GM23248 (cell line): ENCODE results near the gene LRCOL1. TPM values are rescaled to one million over a fixed set of nuclear protein-coding genes. Genes with fewer than 3 reads are reported as not detected.

ENCODE experiments used
- DNase-seq: peaks from one replicate; pipeline ENCODE4 v3.0.0-alpha.2; 2015
- H2AFZ ChIP-seq: fragments of 200-600 bp; sonication (generic); 2 replicates; pipeline ENCODE4 v1.6.1; 2016; ENCODE audit warnings: antibody characterized with exemption
- H3F3A ChIP-seq: fragments of 200-600 bp; sonication (generic); 2 replicates; pipeline ENCODE4 v1.6.1; 2016; ENCODE audit warnings: mild to moderate bottlenecking, antibody characterized with exemption, mixed run types; ENCODE audit not compliant: insufficient read depth
- H3K27ac ChIP-seq: fragments of 200-600 bp; sonication (generic); 2 replicates; pipeline ENCODE4 v1.5.1; 2016; ENCODE audit warnings: mild to moderate bottlenecking
- H3K27me3 ChIP-seq: fragments of 200-600 bp; sonication (generic); replicated peaks from 2 replicates; pipeline ENCODE4 v1.6.1; 2016; ENCODE audit warnings: mild to moderate bottlenecking; ENCODE audit not compliant: insufficient read depth
- H3K36me3 ChIP-seq: fragments of 200-600 bp; sonication (generic); 2 replicates; pipeline ENCODE4 v1.6.1; 2016; ENCODE audit warnings: low read depth, mild to moderate bottlenecking
- H3K4me1 ChIP-seq: fragments of 200-600 bp; sonication (generic); 2 replicates; pipeline ENCODE4 v1.6.1; 2016; ENCODE audit warnings: mild to moderate bottlenecking; ENCODE audit not compliant: insufficient read depth
- H3K4me2 ChIP-seq: fragments of 200-600 bp; sonication (generic); one replicate; pipeline ENCODE4 v1.6.1; 2016; ENCODE audit warnings: mild to moderate bottlenecking; ENCODE audit not compliant: unreplicated experiment
- H3K4me3 ChIP-seq: fragments of 200-600 bp; sonication (generic); 2 replicates; pipeline ENCODE4 v1.5.1; 2016; ENCODE audit warnings: mild to moderate bottlenecking
- H3K79me2 ChIP-seq: fragments of 200-600 bp; sonication (generic); 2 replicates; pipeline ENCODE4 v1.6.1; 2016; ENCODE audit warnings: mild to moderate bottlenecking; ENCODE audit not compliant: insufficient read depth
- H3K9ac ChIP-seq: fragments of 200-600 bp; sonication (generic); 2 replicates; pipeline ENCODE4 v1.6.1; 2016; ENCODE audit warnings: mild to moderate bottlenecking
- H3K9me2 ChIP-seq: fragments of 200-600 bp; sonication (generic); 2 replicates; pipeline ENCODE4 v1.6.1; 2016; ENCODE audit warnings: mixed run types, mild to moderate bottlenecking, moderate library complexity; ENCODE audit not compliant: insufficient read depth
- H3K9me3 ChIP-seq: fragments of 200-600 bp; sonication (generic); one replicate; pipeline ENCODE4 v1.6.1; 2017; ENCODE audit warnings: low read depth
- H4K20me1 ChIP-seq: fragments of 200-600 bp; sonication (generic); 2 replicates; pipeline ENCODE4 v1.6.0; 2016; ENCODE audit not compliant: insufficient read depth
- EZH2 ChIP-seq: fragments of 200-600 bp; sonication (generic); IDR thresholded peaks from 2 replicates; pipeline ENCODE4 v1.6.1; 2018; ENCODE audit warnings: antibody characterized with exemption, mild to moderate bottlenecking; ENCODE audit not compliant: insufficient read depth, poor library complexity, severe bottlenecking
- EZH2phosphoT487 ChIP-seq: fragments of 200-600 bp; sonication (generic); IDR thresholded peaks from 2 replicates; pipeline ENCODE4 v1.6.1; 2018; ENCODE audit warnings: antibody characterized with exemption, moderate library complexity, mild to moderate bottlenecking, low read depth; ENCODE audit not compliant: insufficient read depth
- WGBS, 2 experiments: methylation state at CpG; one replicate each; pipeline ENCODE4 v1.1.6; 2015 to 2017; ENCODE audit warnings: low lambda C conversion rate in 2 of 2, low coverage in 1 of 2; ENCODE audit errors: missing lambda C conversion rate in 2 of 2; 5-methylcytosine and 5-hydroxymethylcytosine counted together
- in situ Hi-C: fragments of 300-500 bp; cut with MboI; formaldehyde crosslinking; loops from 2 replicates; pipeline ENCODE4 v1.15.0; 2020
- polyA plus RNA-seq: library from polyadenylated mRNA; unstranded; fragments of >200 nt; fragmentation: Nextera tagmentation; extraction: Ambion mirVana; gene quantifications from 2 replicates; pipeline ENCODE4 v1.2.1, GENCODE V29; 2016
- total RNA-seq: library from RNA; depleted of rRNA; stranded (reverse); fragments of >200 nt; shearing (Covaris generic); gene quantifications from 2 replicates; pipeline ENCODE4 v1.2.3, GENCODE V29; 2014

LRCOL1 gene
- total and polyA plus RNA-seq, 2 experiments from 2014 or later, result not detected

DNA sequence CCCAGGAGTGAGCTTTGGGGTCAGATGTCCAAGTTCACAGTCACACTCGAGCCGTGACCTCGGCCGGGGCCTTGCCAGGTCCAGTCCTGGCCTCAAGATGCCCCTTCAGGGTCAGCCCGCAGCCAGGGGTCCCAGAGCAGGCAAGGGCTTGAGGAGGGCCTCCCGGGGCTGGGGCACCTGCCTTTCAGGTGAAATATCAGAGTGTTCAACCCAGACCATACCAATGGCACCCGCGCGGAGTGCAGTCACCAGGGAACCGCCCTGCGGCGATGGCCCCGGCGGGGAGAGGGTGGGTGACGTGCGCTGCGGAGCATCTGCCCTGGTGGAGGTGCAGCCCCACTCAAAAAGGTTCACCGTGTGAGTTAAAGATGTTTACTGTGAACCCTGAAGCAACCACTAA, 16.9 kb downstream of the LRCOL1 start:
- Histone ChIP-seq H3K4me3 (no peak overlapping the region; the same call in 1 of the 2 replicates), H3K79me2 (no peaks in the 10 kb centered on the region), H3K4me1 (no peaks in the 10 kb centered on the region), H3K9me3 (no peaks in the 10 kb centered on the region), H3F3A (peaks cover 7% of the 10 kb centered on the region; the same call in 1 of the 2 replicates), H3K9ac (no peak overlapping the region), H4K20me1 (no peaks in the 10 kb centered on the region), H3K36me3 (no peaks in the 10 kb centered on the region), H3K27ac (no peak overlapping the region), H3K27me3 (no peaks in the 10 kb centered on the region; the same call in 1 of the 2 replicates), H3K9me2 (no peaks in the 10 kb centered on the region), H2AFZ (no peak overlapping the region), H3K4me2 (no peak overlapping the region)
- 74 to 80% methylated on average over 18 of the region's 18 CpGs for WGBS, 2 experiments
- in situ Hi-C loops, result no loop called here
- DNase-seq, result no peak
- TF ChIP-seq EZH2, result no peak
- no peak for TF ChIP-seq EZH2phosphoT487

DNA sequence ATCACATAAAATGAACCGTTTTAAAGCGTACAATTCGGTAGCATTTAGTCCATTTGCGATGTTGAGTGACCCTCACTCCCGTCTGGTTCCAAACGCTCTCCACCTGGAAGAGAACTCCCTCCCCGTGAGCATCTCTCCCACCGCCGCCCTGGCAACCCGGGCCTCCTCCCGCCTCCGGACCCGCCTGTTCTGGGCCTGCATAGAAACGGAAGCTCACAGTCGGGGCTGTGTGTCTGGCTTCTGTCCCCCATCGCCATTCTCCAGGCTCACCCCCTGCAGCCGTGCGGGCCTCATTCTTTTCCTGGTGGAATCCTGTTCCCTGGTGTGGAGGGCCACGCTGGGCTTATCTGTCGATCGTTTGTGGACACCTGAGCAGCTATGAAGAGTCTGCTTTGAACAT, 17.3 kb downstream of the LRCOL1 start:
- WGBS, 2 experiments, result 40 to 45% methylated on average over 20 to 21 of the region's 21 CpGs
- TF ChIP-seq EZH2, result no peak
- TF ChIP-seq EZH2phosphoT487, result no peak
- Histone ChIP-seq H3K79me2 (no peaks in the 10 kb centered on the region), H3K27me3 (no peaks in the 10 kb centered on the region; the same call in 1 of the 2 replicates), H3K9me3 (no peaks in the 10 kb centered on the region), H3F3A (peaks cover 7% of the 10 kb centered on the region; the same call in 1 of the 2 replicates), H3K9ac (no peak overlapping the region), H3K4me1 (no peaks in the 10 kb centered on the region), H4K20me1 (no peaks in the 10 kb centered on the region), H3K27ac (no peak overlapping the region), H3K4me3 (no peak overlapping the region), H3K9me2 (no peaks in the 10 kb centered on the region), H3K4me2 (no peak overlapping the region), H3K36me3 (no peaks in the 10 kb centered on the region), H2AFZ (no peak overlapping the region)
- no peak for DNase-seq
- in situ Hi-C loops, result no loop called here

DNA sequence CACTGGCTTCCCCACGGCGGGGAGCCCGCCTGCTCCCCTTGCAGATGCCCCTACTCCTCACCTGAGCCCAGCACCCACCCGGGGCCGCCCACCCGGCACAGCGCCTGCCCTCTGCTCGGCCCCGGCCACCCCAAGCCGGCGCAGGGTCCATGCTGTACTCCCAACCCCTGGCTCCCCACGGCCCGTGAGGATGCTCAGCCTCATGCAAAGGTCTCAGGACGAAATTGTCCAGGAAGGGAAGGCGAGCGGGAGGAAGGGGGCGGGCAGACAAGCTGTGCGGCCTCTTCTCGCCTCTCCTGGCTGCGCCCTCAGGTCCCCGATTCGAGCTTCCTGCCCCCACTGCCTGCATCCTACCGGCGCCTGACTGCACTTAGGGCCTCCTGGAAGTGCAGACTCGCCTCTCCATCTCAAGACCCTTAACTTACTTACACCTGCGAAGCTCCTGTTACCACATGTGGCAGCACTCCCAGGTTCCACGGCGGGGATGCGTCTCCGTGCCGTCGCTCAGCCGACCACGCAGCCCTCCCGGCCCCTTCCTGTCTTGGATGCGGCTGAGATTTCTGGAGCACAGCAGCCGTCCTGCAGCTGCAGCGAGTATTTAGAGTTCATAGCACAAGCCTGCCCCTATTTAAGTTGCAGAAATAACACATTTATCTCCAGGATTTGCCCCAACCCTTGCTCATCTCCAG, 18.0 kb downstream of the LRCOL1 start:
- no peaks in the 10 kb centered on the region for H3K4me1 ChIP-seq
- TF ChIP-seq EZH2 (no peak), EZH2phosphoT487 (no peak)
- H3K4me2 ChIP-seq, result no peak overlapping the region
- no peaks in the 10 kb centered on the region for H3K9me3 ChIP-seq
- WGBS, 2 experiments, result 45 to 57% methylated on average over 27 to 38 of the region's 38 CpGs
- in situ Hi-C loops, result no loop called here
- no peak overlapping the region for H2AFZ ChIP-seq
- no peaks in the 10 kb centered on the region for H3K79me2 ChIP-seq
- no peaks in the 10 kb centered on the region for H3K36me3 ChIP-seq
- no peak overlapping the region for H3K4me3 ChIP-seq
- no peak for DNase-seq
- H3F3A ChIP-seq, result peaks cover 4% of the 10 kb centered on the region; the same call in 1 of the 2 replicates
- H3K27ac ChIP-seq, result no peak overlapping the region
- H3K27me3 ChIP-seq, result no peaks in the 10 kb centered on the region; the same call in 1 of the 2 replicates
- H3K9ac ChIP-seq, result no peak overlapping the region
- no peaks in the 10 kb centered on the region for H3K9me2 ChIP-seq
- no peaks in the 10 kb centered on the region for H4K20me1 ChIP-seq

DNA sequence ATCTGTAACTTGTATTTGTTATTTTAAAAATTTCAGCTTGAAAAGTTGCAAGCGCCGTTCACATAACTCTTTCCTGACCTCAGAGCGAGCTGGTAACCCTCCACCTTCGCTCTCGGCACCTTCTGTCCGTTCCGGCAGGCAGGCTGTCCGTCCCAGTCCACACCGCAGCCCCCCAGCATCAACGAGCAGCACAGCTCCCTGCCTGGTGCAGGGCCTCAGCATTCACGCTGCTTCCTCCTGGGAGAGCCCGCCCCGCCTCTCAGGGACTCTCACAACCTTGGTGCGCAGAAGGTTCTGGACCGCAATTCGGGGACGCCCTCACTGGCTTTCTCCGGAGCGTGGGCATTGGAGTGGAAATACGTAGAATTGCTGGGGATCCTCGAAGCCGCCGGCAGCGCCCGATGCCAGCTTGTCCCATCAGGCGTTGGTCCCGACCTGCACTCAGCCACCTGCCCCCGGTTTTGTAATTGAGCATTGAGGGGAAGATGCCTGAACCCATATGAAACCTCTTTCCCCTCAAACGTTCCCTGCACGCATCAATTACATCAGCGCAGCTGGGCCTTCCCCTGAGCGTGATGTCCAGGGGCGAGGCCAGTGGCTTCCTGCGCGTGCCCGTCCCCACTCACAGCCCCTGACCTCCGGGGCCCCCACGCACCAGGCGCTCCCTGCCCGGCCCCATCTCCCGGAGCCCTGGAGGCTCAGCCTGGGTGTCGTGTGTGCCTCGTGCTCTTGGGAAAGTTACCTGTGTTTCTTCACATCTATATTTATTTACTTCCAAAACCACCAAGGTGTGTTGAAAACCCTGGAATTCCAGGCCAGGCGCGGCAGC, 19.1 kb downstream of the LRCOL1 start:
- Histone ChIP-seq H2AFZ (no peak overlapping the region), H3K9me2 (no peaks in the 10 kb centered on the region), H3K79me2 (no peaks in the 10 kb centered on the region), H3K27ac (no peak overlapping the region), H3K27me3 (no peaks in the 10 kb centered on the region; the same call in 1 of the 2 replicates), H3K36me3 (no peaks in the 10 kb centered on the region), H3K4me1 (no peaks in the 10 kb centered on the region), H3K9ac (no peak overlapping the region), H3K4me2 (no peak overlapping the region), H3K9me3 (no peaks in the 10 kb centered on the region), H4K20me1 (no peaks in the 10 kb centered on the region), H3F3A (no peaks in the 10 kb centered on the region), H3K4me3 (no peak overlapping the region)
- TF ChIP-seq EZH2phosphoT487 (no peak), EZH2 (no peak)
- no peak for DNase-seq
- in situ Hi-C loops, result no loop called here
- 82 to 85% methylated on average over 44 to 45 of the region's 45 CpGs for WGBS, 2 experiments
